Mononuclear cell (primary cell): ENCODE results near the gene PIH1D1. TPM values are rescaled to one million over a fixed set of nuclear protein-coding genes. Genes with fewer than 3 reads are reported as not detected.
"Not testable (repeated sequence)": the region's sequence is repeated elsewhere in the genome, so short reads cannot be mapped to it uniquely, and the experiment has no call there.

Experiments
- H3K27me3 ChIP-seq: 2 replicates; pipeline ENCODE4 v1.6.0; 2011; ENCODE audit warnings: low read length, control low read depth; ENCODE audit not compliant: insufficient read depth
- H3K4me1 ChIP-seq: 2 replicates; pipeline ENCODE4 v1.5.1; 2011; ENCODE audit warnings: mild to moderate bottlenecking, low read length, control low read depth; ENCODE audit not compliant: insufficient read depth
- H3K4me3 ChIP-seq: 2 replicates; pipeline ENCODE4 v1.5.1; 2011; ENCODE audit warnings: mild to moderate bottlenecking, low read length, moderate library complexity
- H3K9me3 ChIP-seq: 2 replicates; pipeline ENCODE4 v1.5.1; 2011; ENCODE audit warnings: low read depth, mild to moderate bottlenecking, control low read depth, low read length
- total RNA-seq: library from RNA; depleted of rRNA; stranded (reverse); fragments of >200 nt; gene quantifications from one replicate; pipeline ENCODE4 v1.2.3, GENCODE V29; 2012

The PIH1D1 gene
- total RNA-seq, 1 donor, result 45.2 TPM

GRCh38 chr19:49450405-49450804 is 1.2 kb downstream of the PIH1D1 start:
- Histone ChIP-seq H3K9me3 (no peaks in the 10 kb centered on the region), H3K27me3 (no peaks in the 10 kb centered on the region), H3K4me3 (no peak overlapping the region), H3K4me1 (peaks cover 43% of the 10 kb centered on the region)

- peaks cover 49% of the 10 kb centered on the region for H3K4me1 ChIP-seq
- H3K9me3 ChIP-seq, result no peaks in the 10 kb centered on the region
- H3K27me3 ChIP-seq, result no peaks in the 10 kb centered on the region
- no peak overlapping the region for H3K4me3 ChIP-seq
Observed at GRCh38 chr19:49448432-49448786, 3.2 kb downstream of the PIH1D1 start.

GRCh38 chr19:49447485-49448431 is 3.9 kb downstream of the PIH1D1 start:
- no peak overlapping the region for H3K4me3 ChIP-seq
- H3K27me3 ChIP-seq, result no peaks in the 10 kb centered on the region
- peaks cover 54% of the 10 kb centered on the region for H3K4me1 ChIP-seq
- H3K9me3 ChIP-seq, result no peaks in the 10 kb centered on the region

GRCh38 chr19:49445997-49446396 is 5.6 kb downstream of the PIH1D1 start:
- Histone ChIP-seq H3K4me1 (peaks cover 49% of the 10 kb centered on the region), H3K4me3 (no peak overlapping the region), H3K9me3 (no peaks in the 10 kb centered on the region), H3K27me3 (peaks cover 13% of the 10 kb centered on the region)

DNA sequence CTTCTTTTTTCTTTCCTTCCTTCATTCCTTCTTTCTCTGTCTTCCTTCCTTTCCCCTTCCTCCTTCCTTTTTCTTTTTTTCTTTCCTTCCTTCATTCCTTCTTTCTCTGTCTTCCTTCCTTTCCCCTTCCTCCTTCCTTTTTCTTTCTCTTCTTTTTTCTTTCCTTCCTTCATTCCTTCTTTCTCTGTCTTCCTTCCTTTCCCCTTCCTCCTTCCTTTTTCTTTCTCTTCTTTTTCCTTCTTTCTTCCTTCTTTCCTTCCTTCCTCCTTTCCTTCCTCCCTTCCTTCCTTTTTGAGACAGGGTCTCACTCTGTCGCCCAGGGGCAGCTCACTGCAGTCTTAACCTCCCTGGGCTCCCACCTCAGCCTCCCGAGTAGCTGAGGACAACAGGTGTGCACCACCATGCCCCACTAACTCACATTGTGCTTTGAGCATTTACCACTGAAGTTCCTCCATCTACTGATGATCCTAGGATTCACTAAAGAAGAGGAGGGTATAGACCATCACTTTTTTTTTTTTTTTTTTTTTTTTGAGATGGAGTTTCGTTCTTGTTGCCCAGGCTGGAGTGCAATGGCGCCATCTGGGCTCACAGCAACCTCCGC is 7.4 kb downstream of the PIH1D1 start:
- H3K4me3 ChIP-seq, H3K9me3 ChIP-seq: not testable (repeated sequence)
- Histone ChIP-seq H3K27me3 (peaks cover 30% of the 10 kb centered on the region), H3K4me1 (peaks cover 38% of the 10 kb centered on the region)

DNA sequence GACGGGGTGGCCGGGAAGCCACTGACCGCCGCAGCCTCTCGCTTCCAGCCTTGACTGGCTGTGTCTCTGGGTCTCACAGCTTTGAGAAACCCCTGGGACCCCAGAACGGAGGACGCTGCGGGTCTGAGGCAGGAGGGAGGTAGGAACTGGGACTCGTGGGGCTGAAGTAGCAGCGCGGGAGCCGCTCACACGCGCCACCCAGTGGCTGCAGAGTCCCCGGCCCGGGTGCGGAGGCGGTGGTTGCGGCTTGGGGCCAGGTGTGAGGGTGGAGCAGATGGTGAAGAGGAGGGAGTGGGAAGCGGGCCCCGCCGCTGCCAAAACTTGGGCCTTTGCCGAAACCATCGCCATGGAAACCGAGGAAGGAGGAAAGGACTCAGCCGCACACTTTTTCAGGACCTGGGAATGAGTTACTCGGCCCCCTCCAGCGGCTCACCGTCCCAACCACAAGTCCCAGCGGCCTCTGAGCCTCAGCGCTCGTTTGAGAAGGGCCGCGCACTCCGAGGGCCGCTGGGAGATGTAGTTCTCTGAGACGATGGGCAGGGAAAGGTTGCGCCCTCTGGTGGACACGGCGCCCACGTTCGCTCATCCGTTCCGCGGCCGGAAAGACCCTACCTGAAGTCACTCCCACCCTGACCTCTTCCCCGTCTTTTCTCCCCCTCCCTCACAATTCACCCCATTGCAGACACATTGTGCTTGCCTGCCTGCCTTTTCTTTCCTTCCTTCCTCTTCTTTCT is 8.1 kb downstream of the PIH1D1 start:
- peaks cover 38% of the 10 kb centered on the region for H3K4me1 ChIP-seq
- peak overlapping the region; percentile 51 for H3K4me3 ChIP-seq

DNA sequence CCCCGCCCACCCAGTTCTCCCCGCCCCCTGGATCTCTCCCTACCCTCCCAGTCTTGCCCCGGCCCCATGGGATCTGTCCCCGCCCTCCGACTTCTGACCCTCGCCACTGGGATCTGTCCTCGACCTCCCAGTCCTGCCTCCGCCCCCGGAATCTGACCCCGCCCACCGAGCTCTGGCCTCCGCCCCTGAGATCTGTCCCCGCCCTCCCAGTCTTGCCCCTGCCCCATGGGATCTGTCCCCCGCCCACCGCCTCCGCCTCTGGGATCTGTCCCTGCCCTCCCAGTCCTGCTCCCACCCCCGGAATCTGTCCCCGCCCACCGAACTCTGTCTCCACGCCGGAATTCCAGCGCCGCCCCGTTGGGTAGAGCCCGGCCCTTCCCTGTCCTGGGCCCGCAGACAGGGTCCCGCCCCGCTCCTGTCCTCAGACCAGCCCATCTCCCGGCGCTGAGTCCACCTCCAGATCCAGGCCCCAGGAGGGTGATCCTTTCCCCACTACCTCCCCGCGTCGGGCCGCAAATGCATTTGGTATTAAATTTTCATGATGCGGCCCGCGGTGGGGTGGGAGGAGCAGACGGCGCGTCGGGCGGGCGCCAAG is 8.7 kb downstream of the PIH1D1 start:
- H3K4me3 ChIP-seq, result peak overlapping the region; percentile 51
- peaks cover 43% of the 10 kb centered on the region for H3K27me3 ChIP-seq
- peaks cover 38% of the 10 kb centered on the region for H3K4me1 ChIP-seq
- no peaks in the 10 kb centered on the region for H3K9me3 ChIP-seq

More for the DNA sequence above, 8.1 kb downstream of the PIH1D1 start:
- Histone ChIP-seq H3K9me3 (no peaks in the 10 kb centered on the region), H3K27me3 (peaks cover 37% of the 10 kb centered on the region)

DNA sequence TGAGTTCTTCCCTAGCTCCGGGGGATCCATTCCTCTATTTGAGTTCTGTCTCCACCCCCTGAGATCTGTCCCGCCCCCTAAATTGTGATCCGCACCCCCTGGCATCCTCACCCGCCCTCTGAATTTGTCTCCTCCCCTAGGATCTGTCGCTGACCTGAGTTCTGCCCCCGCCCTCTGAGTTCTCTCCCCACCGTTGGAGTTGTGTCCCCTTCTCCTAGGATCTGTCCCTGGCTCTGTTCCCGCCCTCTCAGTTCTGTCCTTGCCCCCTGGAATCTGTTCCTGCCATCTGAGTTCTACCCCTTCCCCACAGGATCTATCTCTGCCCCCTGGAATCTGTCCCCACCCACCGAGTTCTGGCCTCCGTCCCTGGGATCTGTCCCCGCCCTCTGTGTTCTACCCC is 9.3 kb downstream of the PIH1D1 start:
- H3K27me3 ChIP-seq, result peaks cover 49% of the 10 kb centered on the region
- H3K4me1 ChIP-seq, result peaks cover 38% of the 10 kb centered on the region
- H3K9me3 ChIP-seq, result no peaks in the 10 kb centered on the region
- no peak overlapping the region for H3K4me3 ChIP-seq

DNA sequence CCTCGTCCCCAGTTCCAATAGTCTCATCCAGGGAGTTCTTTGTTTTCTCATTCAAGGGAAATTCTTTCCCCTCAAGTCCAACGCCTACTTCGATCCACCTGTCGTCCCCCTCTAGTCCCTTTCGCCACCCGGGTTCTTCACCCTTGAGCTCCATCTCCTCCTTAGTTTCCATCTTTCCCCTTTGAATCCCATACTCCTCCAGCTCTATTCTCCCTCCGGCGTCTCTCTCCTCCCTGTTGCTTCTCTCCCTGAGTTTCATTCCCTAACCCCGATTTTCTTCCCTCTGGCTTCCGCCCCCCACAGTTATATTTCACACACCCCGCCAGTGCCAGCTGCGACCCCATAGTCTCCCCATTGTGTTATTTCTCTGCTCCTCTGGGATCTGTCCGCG is 9.7 kb downstream of the PIH1D1 start:
- H3K4me1 ChIP-seq, result peaks cover 38% of the 10 kb centered on the region
- no peak overlapping the region for H3K4me3 ChIP-seq
- peaks cover 52% of the 10 kb centered on the region for H3K27me3 ChIP-seq
- H3K9me3 ChIP-seq, result no peaks in the 10 kb centered on the region

- Histone ChIP-seq H3K9me3 (no peaks in the 10 kb centered on the region), H3K4me3 (no peak within 1 kb of the TSS), H3K27me3 (peaks cover 57% of the 10 kb centered on the region), H3K4me1 (peaks cover 42% of the 10 kb centered on the region)
Observed at GRCh38 chr19:49441210-49441959, 10.2 kb downstream of the PIH1D1 start, which contains the start of gene SLC17A7. TSS of gene SLC17A7 (minus strand) at chr19:49441527. CDS start at chr19:49441379, 148 bp downstream.

- Histone ChIP-seq H3K27me3 (peaks cover 65% of the 10 kb centered on the region), H3K9me3 (no peaks in the 10 kb centered on the region), H3K4me3 (no peak overlapping the region), H3K4me1 (peaks cover 42% of the 10 kb centered on the region)
Observed at GRCh38 chr19:49440439-49441209, 11.0 kb downstream of the PIH1D1 start.

GRCh38 chr19:49439836-49440235 is 11.8 kb downstream of the PIH1D1 start:
- Histone ChIP-seq H3K4me1 (peaks cover 34% of the 10 kb centered on the region), H3K27me3 (peaks cover 73% of the 10 kb centered on the region), H3K4me3 (no peak overlapping the region), H3K9me3 (no peaks in the 10 kb centered on the region)

DNA sequence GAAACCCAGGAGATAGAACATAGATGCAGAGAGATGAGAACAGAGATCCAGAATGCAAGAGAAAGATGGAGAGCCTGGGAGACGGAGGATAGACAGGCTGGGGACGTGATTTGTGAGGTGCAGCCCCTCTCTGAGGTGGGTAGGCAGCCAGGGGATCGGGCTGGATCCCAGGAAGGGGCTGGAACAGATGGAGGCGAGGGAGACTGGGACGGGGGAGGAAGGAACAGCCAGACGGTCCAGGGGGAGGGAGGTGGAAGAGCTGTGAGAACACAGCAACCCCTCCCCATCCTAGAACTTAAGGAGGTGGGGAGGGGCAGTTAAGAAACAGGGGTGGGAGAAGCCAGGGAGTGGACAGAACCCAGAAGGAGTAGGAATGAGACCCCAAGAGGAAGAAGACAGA is 13.4 kb downstream of the PIH1D1 start:
- peaks cover 87% of the 10 kb centered on the region for H3K27me3 ChIP-seq
- H3K4me1 ChIP-seq, result peaks cover 26% of the 10 kb centered on the region
- H3K4me3 ChIP-seq, result no peak overlapping the region
- no peaks in the 10 kb centered on the region for H3K9me3 ChIP-seq

- Histone ChIP-seq H3K9me3 (no peaks in the 10 kb centered on the region), H3K4me1 (peaks cover 24% of the 10 kb centered on the region), H3K27me3 (peaks cover 95% of the 10 kb centered on the region), H3K4me3 (no peak overlapping the region)
Observed at GRCh38 chr19:49437231-49437630, 14.4 kb downstream of the PIH1D1 start.
